GM21786 (cell line): Measurements from ENCODE around the gene CEP70.
"Not testable (repeated sequence)": the region's sequence is repeated elsewhere in the genome, so short reads cannot be mapped to it uniquely, and the experiment has no call there.

Experiments
- ATAC-seq: cut with Tn5 transposase; IDR thresholded peaks from one replicate; pipeline ENCODE4 v1.9.1; 2021; ENCODE audit not compliant: unreplicated experiment

Gene CEP70

GRCh38 chr3:138594150-138594934, at the start of gene CEP70:
Gene CEP70, minus strand, starts transcription at chr3:138594260. Its CDS starts 21,333 bp downstream, at chr3:138572927.
- peak; percentile 82 for ATAC-seq

GRCh38 chr3:138642927-138643253, 48.8 kb upstream of the CEP70 start:
- ATAC-seq: no peak

GRCh38 chr3:138642226-138642926, 48.3 kb upstream of the CEP70 start:
- ATAC-seq: no peak

GRCh38 chr3:138640537-138640936, 46.5 kb upstream of the CEP70 start:
- ATAC-seq: no peak

GRCh38 chr3:138638641-138639040, 44.6 kb upstream of the CEP70 start:
- ATAC-seq: no peak

- no peak for ATAC-seq
Measured at GRCh38 chr3:138629526-138629925, 35.5 kb upstream of the CEP70 start.

- no peak for ATAC-seq
Measured at GRCh38 chr3:138625707-138626365, 31.8 kb upstream of the CEP70 start.

GRCh38 chr3:138624518-138624917, 30.5 kb upstream of the CEP70 start:
- ATAC-seq: no peak

GRCh38 chr3:138620431-138620830, 26.4 kb upstream of the CEP70 start:
- ATAC-seq: no peak

GRCh38 chr3:138615462-138615861, 21.4 kb upstream of the CEP70 start:
- ATAC-seq: no peak

- no peak for ATAC-seq
Measured at GRCh38 chr3:138609898-138610266, 15.8 kb upstream of the CEP70 start.

- ATAC-seq: peak; percentile 67
Measured at GRCh38 chr3:138608322-138609135, 14.5 kb upstream of the CEP70 start, which contains the start of gene FAIM. Gene FAIM, plus strand, starts transcription at chr3:138608771. Its CDS starts 10,956 bp downstream, at chr3:138619727.

- ATAC-seq: not testable (repeated sequence)
Measured at GRCh38 chr3:138604106-138604595, 10.1 kb upstream of the CEP70 start.

GRCh38 chr3:138601661-138602060, 7.6 kb upstream of the CEP70 start:
- ATAC-seq: not testable (repeated sequence)

- ATAC-seq: no peak
Measured at GRCh38 chr3:138600100-138600745, 6.2 kb upstream of the CEP70 start.

GRCh38 chr3:138598534-138598933, 4.5 kb upstream of the CEP70 start:
- no peak for ATAC-seq

GRCh38 chr3:138597186-138597976, 3.3 kb upstream of the CEP70 start:
- ATAC-seq: not testable (repeated sequence)

GRCh38 chr3:138594935-138595610, 1.0 kb upstream of the CEP70 start:
- ATAC-seq: peak; percentile 7
